Renal cortical epithelial cell (primary cell): ENCODE results near the gene MICOS13. TPM values are rescaled to one million over a fixed set of nuclear protein-coding genes. Genes with fewer than 3 reads are reported as not detected.

Source experiments
- DNase-seq: peaks from one replicate; pipeline ENCODE4 v3.0.0-alpha.2; 2011; ENCODE audit warnings: low read depth
- total RNA-seq: library from RNA; depleted of rRNA; stranded (reverse); fragments of >200 nt; gene quantifications from 2 replicates; pipeline ENCODE4 v1.2.3, GENCODE V29; 2014

The MICOS13 gene
- total RNA-seq, 1 donor from 2014 or later: 13.0 TPM

GRCh38 chr19:5667751-5668271 lies 12.5 kb downstream of the MICOS13 start:
- DNase-seq: no peak

GRCh38 chr19:5666921-5667610 lies 13.2 kb downstream of the MICOS13 start:
- no peak for DNase-seq

- DNase-seq: peak; percentile 95
These were observed 14.4 kb downstream of the MICOS13 start for GRCh38 chr19:5665781-5666513.

GRCh38 chr19:5664515-5664914 lies 15.8 kb downstream of the MICOS13 start:
- DNase-seq: no peak

GRCh38 chr19:5663904-5664303 lies 16.4 kb downstream of the MICOS13 start:
- DNase-seq: no peak

GRCh38 chr19:5661483-5661882 lies 18.8 kb downstream of the MICOS13 start:
- DNase-seq: no peak

GRCh38 chr19:5655412-5655811 lies 24.9 kb downstream of the MICOS13 start:
- no peak for DNase-seq

- no peak for DNase-seq
These were observed 25.4 kb downstream of the MICOS13 start for GRCh38 chr19:5654931-5655330.

- no peak for DNase-seq
These were observed 28.1 kb downstream of the MICOS13 start for GRCh38 chr19:5652261-5652660.

GRCh38 chr19:5651361-5651760 lies 29.0 kb downstream of the MICOS13 start:
- DNase-seq: no peak

- no peak for DNase-seq
These were observed 31.9 kb downstream of the MICOS13 start for GRCh38 chr19:5648464-5648863.

- no peak for DNase-seq
These were observed 33.6 kb downstream of the MICOS13 start for GRCh38 chr19:5646703-5647102.

GRCh38 chr19:5645409-5645808 lies 34.9 kb downstream of the MICOS13 start:
- no peak for DNase-seq

GRCh38 chr19:5644037-5644436 lies 36.3 kb downstream of the MICOS13 start:
- no peak for DNase-seq

- DNase-seq: no peak
These were observed 37.3 kb downstream of the MICOS13 start for GRCh38 chr19:5643060-5643459.

GRCh38 chr19:5642204-5642603 lies 38.1 kb downstream of the MICOS13 start:
- no peak for DNase-seq

- no peak for DNase-seq
These were observed 39.1 kb downstream of the MICOS13 start for GRCh38 chr19:5641171-5641570.

GRCh38 chr19:5637971-5638370 lies 42.3 kb downstream of the MICOS13 start:
- DNase-seq: no peak

- DNase-seq: no peak
These were observed 44.9 kb downstream of the MICOS13 start for GRCh38 chr19:5635427-5635826.

- DNase-seq: no peak
These were observed 47.7 kb downstream of the MICOS13 start for GRCh38 chr19:5632657-5633056.

GRCh38 chr19:5632241-5632612 lies 48.1 kb downstream of the MICOS13 start:
- DNase-seq: no peak

- DNase-seq: no peak
These were observed 48.6 kb downstream of the MICOS13 start for GRCh38 chr19:5631567-5632240.
